HG03139 (cell line): ENCODE data around the gene LRSAM1.

ENCODE experiments used
- ATAC-seq: cut with Tn5 transposase; IDR thresholded peaks from one replicate; pipeline ENCODE4 v1.9.1; 2021; ENCODE audit not compliant: unreplicated experiment

LRSAM1 gene

DNA sequence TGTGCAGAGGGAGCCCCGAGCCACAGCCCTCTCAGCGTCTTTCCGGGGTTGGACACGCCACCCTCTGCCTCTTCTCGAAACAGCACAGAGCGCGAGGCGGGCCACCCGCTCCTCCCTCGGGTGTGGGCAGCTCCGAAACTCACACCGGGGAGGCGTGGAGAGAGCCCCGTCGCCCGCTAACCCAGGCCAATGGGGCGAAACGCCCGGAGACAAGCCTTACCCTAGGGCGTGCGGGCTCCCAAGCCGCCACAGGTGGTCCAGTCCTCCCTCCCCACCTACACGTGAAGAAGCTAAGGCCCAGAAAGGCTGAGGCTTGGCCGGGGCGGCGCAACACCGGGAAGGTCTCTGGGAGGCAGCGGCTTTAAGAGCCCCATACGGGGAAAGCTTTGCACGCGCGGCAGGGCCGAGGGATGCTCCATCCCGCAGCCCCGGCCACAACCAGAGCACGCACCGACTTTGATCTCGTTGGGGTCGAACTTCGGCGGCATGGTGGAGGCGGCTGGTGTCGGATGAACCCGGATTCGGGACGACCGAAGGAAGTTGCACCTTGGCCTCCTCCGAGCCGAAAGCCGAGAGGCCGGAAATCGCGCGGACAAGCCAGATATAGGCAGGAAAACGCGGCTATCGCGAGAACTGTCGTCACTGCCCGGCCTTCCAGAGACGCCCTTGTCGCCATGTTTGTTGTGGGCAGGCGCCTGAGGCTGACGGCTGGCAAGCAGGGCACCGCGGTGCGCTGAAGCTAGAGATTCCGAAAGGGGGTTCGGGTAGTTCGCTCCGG lies at the start of gene LRSAM1, which contains the start of gene RPL12:
Gene LRSAM1 (plus strand): TSS at position 681 of the 778 bp plus-strand sequence. CDS start 3,018 bp downstream, outside the sequence.
Gene RPL12 (minus strand): TSS at position 577 of the 778 bp plus-strand sequence. CDS start 89 bp downstream, at position 488.
- ATAC-seq: peak; percentile 55

DNA sequence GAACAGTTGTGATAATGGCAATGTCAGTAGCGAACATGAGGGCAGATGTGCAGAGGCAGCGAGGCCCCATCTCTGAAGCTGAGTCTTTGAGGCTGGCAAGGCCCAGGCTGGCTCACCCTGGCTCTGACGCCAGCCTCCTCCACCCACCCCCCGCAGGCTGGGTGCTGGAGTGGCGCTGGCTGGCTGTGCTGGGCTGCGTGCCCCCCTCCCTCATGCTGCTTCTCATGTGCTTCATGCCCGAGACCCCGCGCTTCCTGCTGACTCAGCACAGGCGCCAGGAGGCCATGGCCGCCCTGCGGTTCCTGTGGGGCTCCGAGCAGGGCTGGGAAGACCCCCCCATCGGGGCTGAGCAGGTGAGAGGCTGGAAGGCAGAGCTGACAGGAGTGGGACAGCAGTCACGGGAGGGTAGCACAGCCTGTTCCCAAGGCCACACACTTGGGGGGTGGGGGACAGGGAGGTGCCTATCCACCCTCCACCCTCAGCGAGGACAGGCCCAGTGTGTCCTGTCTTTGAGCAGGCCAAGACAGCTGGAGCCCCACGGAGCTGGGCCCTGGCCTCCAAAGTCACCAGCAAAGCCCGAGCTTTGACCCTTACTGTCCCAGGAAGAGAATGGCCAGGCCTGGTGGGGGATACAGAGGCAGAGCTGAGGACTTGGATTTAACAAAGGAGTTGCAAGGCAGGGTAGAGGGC lies 48.8 kb upstream of the LRSAM1 start:
- ATAC-seq: no peak

DNA sequence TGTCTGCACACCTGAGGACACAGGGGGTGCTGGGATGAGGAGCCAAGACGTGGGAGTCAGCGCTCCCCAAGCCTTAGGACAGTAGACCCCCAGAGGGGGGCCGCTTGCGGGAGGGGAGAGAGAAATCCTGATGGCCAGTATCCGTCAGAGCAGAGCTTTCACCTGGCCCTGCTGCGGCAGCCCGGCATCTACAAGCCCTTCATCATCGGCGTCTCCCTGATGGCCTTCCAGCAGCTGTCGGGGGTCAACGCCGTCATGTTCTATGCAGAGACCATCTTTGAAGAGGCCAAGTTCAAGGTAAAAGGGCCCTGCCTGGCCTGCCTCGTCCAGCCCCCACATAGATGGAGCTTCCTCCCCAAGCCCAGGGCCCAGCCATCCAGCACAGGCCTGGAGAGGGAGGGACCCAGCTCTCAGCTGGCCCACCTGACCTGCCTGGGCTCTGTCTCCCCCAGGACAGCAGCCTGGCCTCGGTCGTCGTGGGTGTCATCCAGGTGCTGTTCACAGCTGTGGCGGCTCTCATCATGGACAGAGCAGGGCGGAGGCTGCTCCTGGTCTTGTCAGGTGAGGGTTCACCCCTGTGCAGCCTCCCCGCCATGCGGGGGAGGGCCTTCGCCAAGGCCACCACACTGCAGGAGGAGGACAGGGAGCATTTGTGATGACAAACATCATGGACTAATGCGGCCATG lies 47.7 kb upstream of the LRSAM1 start:
- no peak for ATAC-seq

DNA sequence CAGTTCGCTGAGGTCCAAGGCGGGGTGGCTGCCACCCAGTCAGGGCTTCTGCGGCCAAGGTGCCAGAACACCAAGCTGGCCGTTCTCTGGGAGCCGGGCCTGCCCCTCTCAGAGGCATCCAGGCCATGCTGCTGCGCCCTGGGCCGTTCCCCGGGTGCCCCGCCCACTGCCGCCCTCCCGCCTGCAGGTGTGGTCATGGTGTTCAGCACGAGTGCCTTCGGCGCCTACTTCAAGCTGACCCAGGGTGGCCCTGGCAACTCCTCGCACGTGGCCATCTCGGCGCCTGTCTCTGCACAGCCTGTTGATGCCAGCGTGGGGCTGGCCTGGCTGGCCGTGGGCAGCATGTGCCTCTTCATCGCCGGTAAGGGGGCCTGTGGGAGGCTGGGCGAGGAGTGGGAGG lies 46.7 kb upstream of the LRSAM1 start:
- no peak for ATAC-seq

DNA sequence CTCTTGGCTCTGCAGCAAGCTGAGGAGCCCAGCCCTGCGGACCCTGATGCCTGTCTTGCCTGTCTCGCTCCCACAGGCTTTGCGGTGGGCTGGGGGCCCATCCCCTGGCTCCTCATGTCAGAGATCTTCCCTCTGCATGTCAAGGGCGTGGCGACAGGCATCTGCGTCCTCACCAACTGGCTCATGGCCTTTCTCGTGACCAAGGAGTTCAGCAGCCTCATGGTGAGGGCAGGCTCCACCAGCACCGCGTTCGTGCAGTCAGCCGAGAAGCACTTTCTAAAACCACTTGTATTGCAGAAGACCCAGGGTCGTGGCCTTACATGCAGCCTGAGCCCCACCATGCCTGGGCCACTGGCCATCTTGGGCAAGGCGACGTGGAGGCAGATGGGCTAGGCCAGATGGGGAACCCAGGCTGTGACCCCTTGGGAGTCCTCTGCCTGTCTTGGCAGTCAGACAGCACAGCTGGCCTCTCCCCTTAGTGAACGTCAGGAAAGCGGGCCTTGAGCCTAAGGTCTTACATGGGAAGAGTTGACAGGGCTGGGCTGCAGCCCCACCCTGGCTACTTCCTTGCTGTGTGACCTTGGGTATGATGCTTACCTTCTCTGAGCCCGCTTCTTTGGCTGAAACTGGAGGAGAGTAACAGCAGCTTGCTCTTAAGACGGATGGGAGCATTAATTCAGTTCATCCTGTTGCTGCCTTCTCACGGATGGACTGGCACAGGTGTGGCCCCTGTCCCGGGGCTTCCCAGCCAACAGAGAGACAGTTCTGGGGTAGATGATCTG lies 45.8 kb upstream of the LRSAM1 start:
- ATAC-seq: no peak

DNA sequence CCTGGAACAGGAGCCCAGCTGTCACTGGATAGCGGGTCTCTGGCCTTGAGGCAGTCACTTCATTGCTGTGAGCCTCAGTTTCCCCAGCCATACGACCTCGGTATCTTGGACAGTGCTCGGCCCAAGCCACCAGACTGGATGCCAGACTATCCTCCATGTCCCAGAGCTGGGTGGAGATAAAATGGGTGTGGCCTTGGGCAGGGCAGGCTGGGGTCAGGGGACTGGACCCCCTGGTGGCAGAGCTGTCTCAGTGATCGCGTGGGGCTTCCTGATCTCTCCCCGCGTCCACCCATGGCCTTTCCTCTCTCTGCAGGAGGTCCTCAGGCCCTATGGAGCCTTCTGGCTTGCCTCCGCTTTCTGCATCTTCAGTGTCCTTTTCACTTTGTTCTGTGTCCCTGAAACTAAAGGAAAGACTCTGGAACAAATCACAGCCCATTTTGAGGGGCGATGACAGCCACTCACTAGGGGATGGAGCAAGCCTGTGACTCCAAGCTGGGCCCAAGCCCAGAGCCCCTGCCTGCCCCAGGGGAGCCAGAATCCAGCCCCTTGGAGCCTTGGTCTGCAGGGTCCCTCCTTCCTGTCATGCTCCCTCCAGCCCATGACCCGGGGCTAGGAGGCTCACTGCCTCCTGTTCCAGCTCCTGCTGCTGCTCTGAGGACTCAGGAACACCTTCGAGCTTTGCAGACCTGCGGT lies 44.4 kb upstream of the LRSAM1 start:
- no peak for ATAC-seq

DNA sequence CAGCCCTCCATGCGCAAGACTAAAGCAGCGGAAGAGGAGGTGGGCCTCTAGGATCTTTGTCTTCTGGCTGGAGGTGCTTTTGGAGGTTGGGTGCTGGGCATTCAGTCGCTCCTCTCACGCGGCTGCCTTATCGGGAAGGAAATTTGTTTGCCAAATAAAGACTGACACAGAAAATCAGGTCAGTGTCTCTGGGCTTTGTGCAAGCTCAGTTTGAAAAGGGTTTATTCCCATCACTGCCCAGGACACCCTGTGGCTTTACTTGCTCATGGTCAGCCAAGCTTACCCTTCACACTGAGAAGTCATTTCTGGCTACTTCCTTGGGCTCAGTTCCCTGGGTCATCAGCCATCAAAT lies 43.8 kb upstream of the LRSAM1 start:
- ATAC-seq: no peak

DNA sequence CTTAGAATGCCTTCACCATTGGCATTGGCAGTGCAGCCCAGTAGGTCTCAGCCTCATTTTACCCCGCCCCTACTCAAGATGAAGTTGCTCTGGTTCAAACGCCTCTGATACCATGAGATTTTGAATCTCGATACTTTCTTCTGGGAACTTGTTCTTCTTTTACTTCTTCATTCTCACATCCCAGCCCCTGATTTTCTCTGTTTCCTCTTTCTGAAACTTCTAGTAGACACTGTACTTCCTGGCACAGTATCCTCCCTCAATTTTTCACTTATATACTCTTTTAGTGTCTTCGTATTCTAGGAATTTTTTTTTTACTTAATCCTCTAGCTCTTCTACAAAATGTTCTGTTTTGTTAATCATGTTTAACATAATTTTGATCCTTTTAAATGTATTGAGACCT lies 40.2 kb upstream of the LRSAM1 start:
- ATAC-seq: no peak

DNA sequence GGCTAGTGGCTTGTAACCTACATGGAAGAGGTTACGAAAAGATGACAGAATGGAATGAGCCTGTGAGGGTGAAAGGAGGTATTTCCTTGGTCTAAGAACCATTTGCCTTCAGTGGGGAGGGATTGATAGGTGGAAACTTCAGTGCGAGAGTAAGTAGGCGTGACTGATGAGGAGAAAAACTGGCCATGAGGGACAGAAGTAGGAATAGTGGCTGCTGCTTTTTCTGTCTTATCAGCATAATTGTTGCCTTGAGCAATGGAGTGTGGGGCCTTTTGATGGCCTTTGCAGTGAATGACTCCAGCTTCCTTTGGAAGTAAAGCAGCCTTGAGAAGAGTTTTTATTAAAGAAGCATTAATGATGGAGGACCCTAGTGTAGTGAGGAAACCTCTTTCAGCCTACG lies 36.2 kb upstream of the LRSAM1 start:
- no peak for ATAC-seq

DNA sequence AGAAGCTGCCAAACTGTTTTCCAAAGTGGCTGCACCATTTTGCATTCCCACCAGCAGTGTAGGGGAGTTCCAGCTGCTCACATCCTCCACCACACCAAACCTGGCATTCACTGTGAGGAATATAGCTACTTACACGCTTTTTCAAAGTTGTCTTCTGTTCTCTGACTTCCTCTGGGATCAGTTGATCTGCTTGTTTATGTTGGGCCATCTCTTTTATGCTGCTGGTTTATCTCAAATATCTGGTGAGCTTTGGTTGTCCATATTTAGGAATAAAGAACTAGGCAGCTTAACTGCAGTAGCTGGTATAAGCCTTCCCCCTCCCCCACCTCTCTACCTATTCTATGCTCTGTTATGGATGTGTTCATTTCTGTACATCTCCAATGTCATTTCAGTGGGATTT lies 35.7 kb upstream of the LRSAM1 start:
- ATAC-seq: no peak

DNA sequence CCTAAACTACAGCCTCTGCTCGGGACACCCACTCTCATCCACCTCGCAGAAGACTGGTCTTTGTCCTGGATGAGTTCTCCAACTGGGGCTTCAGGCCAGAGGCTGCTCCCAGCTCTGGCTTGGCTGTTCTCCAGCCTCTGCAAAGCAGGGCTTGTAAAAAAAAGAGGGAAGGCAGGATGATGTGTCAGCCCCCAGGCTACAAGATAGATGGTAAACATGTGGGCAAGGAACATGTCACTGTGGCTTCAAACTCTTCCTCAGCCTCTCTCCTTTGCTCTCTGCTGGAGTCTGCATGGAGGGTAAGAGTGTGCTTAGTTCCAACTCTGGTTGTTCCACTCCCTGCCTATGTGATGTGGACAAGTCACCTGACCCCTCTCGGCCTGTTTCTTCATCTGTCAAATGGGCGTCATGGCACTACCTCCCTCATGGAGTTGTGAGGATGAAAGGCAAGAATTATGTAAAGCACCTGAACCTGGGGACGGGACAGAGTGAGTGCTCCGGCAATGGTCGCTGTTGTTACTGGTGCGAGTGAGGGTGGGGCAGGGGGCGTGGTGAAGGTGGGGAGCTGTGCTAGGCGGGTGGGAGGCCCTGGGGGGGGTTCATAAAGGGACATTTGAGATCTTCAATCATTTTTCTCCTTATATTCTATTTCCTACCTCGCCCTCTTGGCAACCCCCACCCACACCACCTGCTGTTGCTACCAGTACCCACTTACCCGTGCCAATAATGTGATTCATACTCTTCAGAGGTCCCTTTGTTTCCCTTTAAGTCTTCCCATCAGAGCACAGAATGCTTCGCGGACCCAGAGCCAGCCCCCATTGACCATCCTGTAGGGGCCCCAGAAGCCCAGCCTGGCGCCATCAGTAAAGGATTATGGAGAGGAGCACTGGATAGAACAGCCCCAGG lies 33.9 kb upstream of the LRSAM1 start:
- ATAC-seq: no peak

DNA sequence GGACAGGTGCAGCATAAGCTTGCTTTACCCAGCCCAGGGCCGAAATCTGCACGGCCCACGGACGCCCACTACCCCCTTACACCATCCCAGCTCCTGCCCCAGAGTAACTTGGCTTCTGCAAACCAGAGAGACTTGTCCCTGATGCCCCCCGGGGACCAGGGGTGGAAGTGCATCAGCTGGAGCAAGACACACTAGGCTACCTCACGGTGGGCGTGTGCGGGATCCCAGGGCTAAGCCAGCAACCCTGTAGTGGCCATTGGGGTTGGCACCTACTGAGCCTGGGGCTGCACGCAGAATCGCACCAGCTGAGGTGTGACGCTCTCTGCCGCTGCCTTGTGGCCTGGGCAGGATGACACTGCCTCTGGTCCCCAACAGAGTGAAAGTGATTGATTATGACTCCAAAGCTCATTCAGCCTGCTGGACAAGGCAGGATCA lies 33.3 kb upstream of the LRSAM1 start:
- ATAC-seq: no peak

DNA sequence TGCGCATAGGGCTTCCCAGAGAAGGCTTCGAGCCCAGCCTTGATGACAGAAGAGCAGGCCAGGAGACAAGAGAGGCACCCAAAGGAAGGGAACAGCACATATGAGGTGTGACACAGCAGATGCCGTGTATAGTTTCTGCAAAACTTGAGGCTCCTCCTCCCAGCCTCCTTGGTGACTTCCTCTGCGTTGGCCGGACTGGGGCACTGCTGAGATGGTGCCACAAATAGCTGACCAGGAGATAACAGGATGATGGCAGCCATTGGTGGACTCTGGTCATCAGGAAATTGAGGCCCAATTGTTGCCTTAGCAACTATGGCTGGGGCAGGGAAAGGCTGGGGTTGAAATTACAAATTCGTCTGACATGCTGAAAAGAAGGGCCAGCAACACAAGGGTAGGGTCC lies 32.0 kb upstream of the LRSAM1 start:
- no peak for ATAC-seq

DNA sequence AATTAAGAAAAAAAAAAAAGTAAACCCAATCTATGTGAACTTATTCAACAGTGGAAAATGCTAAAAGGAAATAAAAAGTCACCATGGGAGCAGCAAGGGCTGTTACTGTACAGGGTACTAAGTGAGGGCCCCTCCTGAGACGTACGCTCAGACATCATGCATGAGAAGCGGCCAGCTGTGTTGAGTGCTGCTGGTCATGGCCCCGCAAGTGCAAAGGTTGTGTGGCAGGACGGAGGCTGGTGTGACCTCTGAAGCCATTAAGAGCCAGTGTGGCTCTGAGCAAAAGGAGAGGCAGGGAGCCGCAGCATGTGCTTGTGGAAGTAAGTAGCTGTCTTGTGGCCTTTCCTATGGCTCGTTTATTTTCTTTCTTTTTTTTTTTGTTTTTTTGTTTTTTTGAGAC lies 30.3 kb upstream of the LRSAM1 start:
- ATAC-seq: no peak

DNA sequence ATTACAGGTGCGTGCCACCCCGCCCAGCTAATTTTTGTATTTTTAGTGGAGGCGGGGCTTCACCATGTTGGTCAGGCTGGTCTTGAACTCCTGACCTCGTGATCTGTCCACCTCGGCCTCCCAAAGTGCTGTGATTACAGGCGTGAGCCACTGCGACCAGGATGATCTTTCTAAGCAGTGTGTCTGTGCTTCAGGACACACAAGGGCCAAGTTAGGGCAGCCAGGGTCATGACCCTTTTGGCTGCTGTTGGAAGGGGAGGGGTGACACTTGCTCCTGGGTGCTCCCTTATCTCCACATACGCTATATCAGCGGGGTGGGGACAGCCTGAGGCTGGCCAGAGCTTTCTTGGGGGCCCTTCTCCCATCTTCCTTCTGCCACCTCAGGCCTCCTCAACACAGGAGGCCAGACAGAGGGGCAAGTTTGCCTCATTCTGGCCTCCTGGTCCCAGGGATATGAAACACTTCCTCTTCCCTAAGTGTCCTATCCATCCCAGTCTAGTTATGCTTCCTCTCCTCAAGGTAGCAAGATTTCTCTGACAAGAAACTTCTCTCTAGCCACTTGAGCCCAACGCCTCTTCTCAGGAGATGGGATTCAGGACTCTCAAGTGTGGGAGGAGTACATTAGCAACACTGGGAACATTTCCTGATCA lies 29.1 kb upstream of the LRSAM1 start:
- no peak for ATAC-seq

DNA sequence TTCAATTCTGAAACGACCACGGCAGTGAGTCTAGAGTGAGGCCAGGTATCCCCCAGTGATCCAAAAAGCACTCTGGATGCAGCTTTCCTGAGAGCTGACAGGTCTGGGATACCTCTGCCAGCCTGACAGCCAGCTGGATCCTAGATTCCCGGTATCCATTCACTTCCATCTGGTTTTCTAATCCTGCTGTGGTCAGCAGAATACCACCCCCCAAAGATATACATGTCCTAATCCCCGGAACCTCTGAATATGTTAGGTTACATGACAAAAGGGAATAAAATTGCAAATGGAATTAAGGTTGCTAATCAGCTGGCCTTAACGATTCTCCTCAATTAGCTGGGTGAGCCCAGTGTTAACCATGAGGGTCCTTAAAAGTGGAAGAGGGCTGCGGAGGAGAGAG lies 28.5 kb upstream of the LRSAM1 start:
- no peak for ATAC-seq

DNA sequence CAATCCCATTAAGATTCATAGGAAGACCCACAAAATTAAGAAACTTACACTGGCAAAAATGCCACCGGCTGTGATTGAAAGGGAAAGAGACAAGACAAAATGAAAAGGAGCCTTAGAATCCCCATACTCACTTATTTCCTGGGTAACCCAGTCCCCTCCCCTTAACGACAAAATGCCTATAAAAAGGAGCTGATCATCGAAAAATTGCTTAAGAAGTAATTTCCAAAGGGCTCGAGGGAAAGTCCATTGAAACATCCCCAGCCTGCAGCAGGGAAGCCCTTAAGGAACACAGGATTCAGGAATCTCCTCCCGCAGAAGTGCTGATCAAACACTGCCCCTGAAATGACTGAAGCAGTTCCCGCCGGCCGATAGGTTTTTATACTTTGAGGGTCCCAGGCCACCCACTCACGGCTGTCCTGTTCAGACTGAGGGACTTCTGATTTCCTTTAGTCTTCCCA lies 27.8 kb upstream of the LRSAM1 start:
- ATAC-seq: no peak

DNA sequence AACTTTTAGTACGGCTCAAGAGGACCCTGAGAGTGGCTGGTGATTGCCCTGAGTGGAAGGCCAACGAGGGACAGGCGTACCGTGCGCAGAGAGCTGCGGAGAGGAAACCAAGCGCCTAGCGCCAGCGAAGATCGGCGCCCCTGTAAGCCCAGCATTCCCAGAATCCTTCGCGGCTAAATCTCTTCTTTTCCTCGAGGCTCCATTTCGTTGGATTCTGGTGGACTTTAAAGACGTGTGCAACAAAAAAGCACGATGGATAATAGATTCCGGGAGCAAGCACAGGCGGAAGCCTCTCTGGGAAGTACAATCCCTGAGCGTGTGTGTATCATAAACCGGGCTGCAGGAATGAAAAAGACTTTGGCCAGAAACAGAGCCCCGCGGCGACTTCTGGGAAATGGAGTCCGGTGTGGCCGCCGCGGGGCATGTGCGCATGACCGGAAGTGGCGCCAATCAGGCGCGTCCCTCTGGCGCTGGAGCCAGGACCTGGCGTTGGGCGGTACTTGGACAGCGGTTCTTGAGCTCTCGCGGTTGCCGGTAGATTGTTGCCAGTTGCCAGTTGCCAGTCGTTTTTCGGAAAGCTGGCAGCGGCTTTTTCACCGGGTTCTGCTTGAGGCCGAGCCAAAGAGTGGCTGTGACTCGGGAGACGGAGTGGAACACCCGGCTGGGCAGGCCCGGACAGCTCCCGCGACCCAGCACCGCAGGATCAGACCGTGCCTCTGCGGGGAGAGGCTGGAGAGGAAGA lies 27.2 kb upstream of the LRSAM1 start, which contains the start of gene ZNF79:
Gene ZNF79 (plus strand): TSS at position 449 of the 742 bp plus-strand sequence. CDS start 406 bp downstream, outside the sequence.
- peak; percentile 71 for ATAC-seq
